HepG2 (cell line): ENCODE measurements around the gene LRRC28. TPM values are rescaled to one million over a fixed set of nuclear protein-coding genes. Genes with fewer than 3 reads are reported as not detected.

Experiments
- ATAC-seq: fragments of 200-7000 bp; cut with Tn5 transposase; 3 replicates; pipeline ENCODE4 v1.9.1; 2020; ENCODE audit warnings: mild to moderate bottlenecking, moderate library complexity
- BruUV-seq: library from RNA; stranded (reverse); fragments of 400-500 nt; replicated peaks from 2 replicates; lab custom pipeline; 2021; lab: Mats Ljungman, UMichigan
- CTCF ChIA-PET: fragments of 300-600 bp; formaldehyde crosslinking; extraction: SDS; loops from one replicate; lab custom pipeline; 2021; ENCODE audit warnings: low total read pairs, inconsistent platforms, low intra/inter-chr PET ratio; lab: Yijun Ruan, JAX
- POLR2A ChIA-PET: fragments of 350-600 bp; sonication (Branson Sonifier 250); formaldehyde crosslinking; loops from one replicate; lab custom pipeline; 2020; ENCODE audit warnings: antibody characterized with exemption, inconsistent platforms; lab: Yijun Ruan, JAX
- DNase-seq: peaks from one replicate; pipeline ENCODE4 v3.0.0-alpha.2; 2015; ENCODE audit warnings: low spot score
- FAIRE-seq: peaks from 3 replicates; lab custom pipeline; 2011; peaks lifted over from hg19 to GRCh38; lab: Jason Lieb, UNC
- H2AFZ ChIP-seq: one replicate; pipeline ENCODE4 v1.6.1; 2011; ENCODE audit warnings: low read length, inconsistent platforms
- H3K27ac ChIP-seq: fragments of 300-600 bp; 3 replicates; pipeline ENCODE4 v1.8.0; 2011; ENCODE audit warnings: mixed run types, mild to moderate bottlenecking, mixed read lengths, low read length, inconsistent platforms; ENCODE audit not compliant: insufficient read depth; ENCODE audit errors: extremely low read length
- H3K27me3 ChIP-seq, 2 experiments: fragments of 200-600 bp in 1 of 2; 2 replicates in 1 of 2; 3 replicates in 1 of 2; pipeline versions ENCODE4 v1.6.0 to v1.8.0; 2011; ENCODE audit warnings: low read length in 2 of 2, mild to moderate bottlenecking in 2 of 2, moderate library complexity in 2 of 2, inconsistent platforms in 1 of 2; ENCODE audit not compliant: insufficient read depth in 2 of 2, control insufficient read depth in 1 of 2
- H3K36me3 ChIP-seq, 2 experiments: fragments of 200-600 bp in 1 of 2; replicated peaks in 1 of 2; 2 replicates in 1 of 2; 3 replicates in 1 of 2; pipeline versions ENCODE4 v1.5.1 to v1.8.0; 2011; ENCODE audit warnings: low read length in 2 of 2, inconsistent platforms in 1 of 2; ENCODE audit not compliant: insufficient read depth in 2 of 2, control insufficient read depth in 1 of 2
- H3K4me1 ChIP-seq: 2 replicates; pipeline ENCODE4 v1.5.1; 2012; ENCODE audit warnings: low read length, inconsistent platforms; ENCODE audit not compliant: insufficient read depth
- H3K4me2 ChIP-seq: 2 replicates; pipeline ENCODE4 v1.6.0; 2011; ENCODE audit warnings: low read depth, low read length, inconsistent platforms
- H3K4me3 ChIP-seq, 3 experiments: fragments of 200-600 bp in 1 of 3; sonication (generic), shearing (Covaris generic) in 1 of 3; replicated peaks in 1 of 3; 2 replicates each; pipeline ENCODE4 v1.5.1; 2011 to 2016; ENCODE audit warnings: low read length in 3 of 3, inconsistent platforms in 2 of 3, low read depth in 2 of 3, mild to moderate bottlenecking in 2 of 3, control low read depth in 1 of 3, mixed read lengths in 1 of 3; ENCODE audit not compliant: insufficient read depth in 1 of 3
- H3K79me2 ChIP-seq: one replicate; pipeline ENCODE4 v1.6.1; 2011; ENCODE audit warnings: low read length, inconsistent platforms; ENCODE audit not compliant: insufficient read depth
- H3K9ac ChIP-seq: 2 replicates; pipeline ENCODE4 v1.6.0; 2011; ENCODE audit warnings: mild to moderate bottlenecking, low read depth, low read length, inconsistent platforms; ENCODE audit not compliant: insufficient read depth
- H3K9me3 ChIP-seq: 2 replicates; pipeline ENCODE4 v1.5.1; 2012; ENCODE audit warnings: mild to moderate bottlenecking, low read length
- H4K20me1 ChIP-seq: 2 replicates; pipeline ENCODE4 v1.6.0; 2011; ENCODE audit warnings: inconsistent platforms, mild to moderate bottlenecking, low read length, moderate library complexity; ENCODE audit not compliant: insufficient read depth
- HDAC1 ChIP-seq: sonication (generic); formaldehyde crosslinking; IDR thresholded peaks from 2 replicates; pipeline ENCODE4 v1.5.1; 2020; ENCODE audit warnings: mild to moderate bottlenecking, missing genetic modification reagents
- SCMH1 ChIP-seq: sonication (generic); formaldehyde crosslinking; IDR thresholded peaks from 2 replicates; pipeline ENCODE4 v1.9.0; 2021; ENCODE audit warnings: missing genetic modification reagents, mild to moderate bottlenecking, borderline replicate concordance
- TFAP4 ChIP-seq: sonication (generic); IDR thresholded peaks from 2 replicates; pipeline ENCODE4 v1.6.1; 2016; ENCODE audit warnings: low read depth, borderline replicate concordance
- ZKSCAN5 ChIP-seq: sonication (generic); formaldehyde crosslinking; IDR thresholded peaks from 2 replicates; pipeline ENCODE4 v1.5.1; 2020; ENCODE audit warnings: mild to moderate bottlenecking, missing genetic modification reagents
- ZNF225 ChIP-seq: sonication (generic); formaldehyde crosslinking; IDR thresholded peaks from 2 replicates; pipeline ENCODE4 v1.4.0; 2020; ENCODE audit warnings: mild to moderate bottlenecking, missing genetic modification reagents
- ZNF550 ChIP-seq: sonication (generic); formaldehyde crosslinking; IDR thresholded peaks from 2 replicates; pipeline ENCODE4 v1.4.0; 2020; ENCODE audit warnings: mild to moderate bottlenecking, missing genetic modification reagents, borderline replicate concordance
- ZNF629 ChIP-seq: sonication (generic); formaldehyde crosslinking; conservative IDR thresholded peaks from 2 replicates; pipeline ENCODE4 v1.5.0; 2020; ENCODE audit warnings: missing genetic modification reagents
- WGBS: methylation state at CpG from one replicate; pipeline ENCODE4 v1.1.6; 2017; ENCODE audit warnings: low lambda C conversion rate; 5-methylcytosine and 5-hydroxymethylcytosine counted together
- in situ Hi-C: cut with HindIII; loops from 2 replicates; pipeline ENCODE4 v1.10.0; 2017; ENCODE audit warnings: low pct_unique_long_range_greater_than_20kb; ENCODE audit not compliant: extremely low pct_ligation_motif_present
- intact Hi-C: fragments of 100-400 bp; cut with micrococcal nuclease; formaldehyde crosslinking; loops from one replicate; pipeline ENCODE4 v1.10.0; 2022; ENCODE audit not compliant: unreplicated experiment
- polyA plus RNA-seq, 8 experiments: library from polyadenylated mRNA; depleted of rRNA in 3 of 8; stranded (reverse) in 7 of 8; unstranded in 1 of 8; fragments of >200 nt; fragmentation: Illumina TruSeq in 4 of 8; extraction: Trizol in 4 of 8; gene quantifications; 2 replicates each; pipeline versions ENCODE4 v1.2.1 to v1.2.3, GENCODE V29; 2011 to 2016; ENCODE audit warnings: low read depth in 4 of 8, missing spikeins in 1 of 8, mixed read lengths in 1 of 8; ENCODE audit not compliant: insufficient read depth in 1 of 8
- total RNA-seq, 5 experiments: library from RNA; depleted of rRNA; stranded (reverse); fragments of >200 nt; fragmentation: Illumina TruSeq; extraction: Trizol; gene quantifications; 2 replicates each; pipeline ENCODE4 v1.2.3, GENCODE V29; 2016; ENCODE audit warnings: low read depth in 1 of 5

Gene LRRC28
- total and polyA plus RNA-seq, 2 of the 13 experiments (the other 11 are each of a cell fraction or from before 2014, with no cell fraction given) = 17.5 to 21.3 TPM

- H2AFZ ChIP-seq = no peak overlapping the region
- ChIA-PET CTCF (no interaction called here), POLR2A (interaction anchor here (2.7 kb wide), 1 partner anchor 11 kb away, joined by 14 read pairs; no protein-coding TSS in a partner anchor)
- no peak overlapping the region for H3K4me2 ChIP-seq
- no peaks in the 10 kb centered on the region for H3K36me3 ChIP-seq
- TF ChIP-seq TFAP4 (no peak), ZNF225 (no peak), ZKSCAN5 (CRISPR knock-in tag) (no peak), HDAC1 (CRISPR knock-in tag) (no peak), SCMH1 (CRISPR knock-in tag) (no peak)
- DNase-seq (no peak), ATAC-seq (no peak), FAIRE-seq (no peak)
- no peaks in the 10 kb centered on the region for H4K20me1 ChIP-seq
- BruUV-seq = no TSS peak
- 0% methylated on average over 1 of the region's 4 CpGs for WGBS
- no peak overlapping the region for H3K9ac ChIP-seq
- intact Hi-C loops (no loop called here), in situ Hi-C loops (loop anchor here (25.0 kb wide), 1 partner anchor 302 kb away; no protein-coding TSS in a partner anchor)
- peaks cover 26% of the 10 kb centered on the region for H3K4me1 ChIP-seq
- H3K27me3 ChIP-seq = no peaks in the 10 kb centered on the region; a peak in 1 of 5 replicates
- H3K9me3 ChIP-seq = no peaks in the 10 kb centered on the region
- H3K79me2 ChIP-seq = no peaks in the 10 kb centered on the region
- no peak overlapping the region for H3K4me3 ChIP-seq
- no peak overlapping the region for H3K27ac ChIP-seq
Observed at GRCh38 chr15:99410477-99410876, 159.2 kb downstream of the LRRC28 start.

GRCh38 chr15:99411234-99411633, 160.0 kb downstream of the LRRC28 start:
- BruUV-seq = no TSS peak
- no peak for TF ChIP-seq ZNF550 (CRISPR knock-in tag)
- TF ChIP-seq ZNF629 (CRISPR knock-in tag) = peak; percentile 40; the same call in 1 of the 2 replicates
- 76% methylated on average over 8 of the region's 8 CpGs for WGBS
- Histone ChIP-seq H3K79me2 (no peaks in the 10 kb centered on the region), H3K4me2 (no peak overlapping the region), H4K20me1 (no peaks in the 10 kb centered on the region), H3K4me1 (peaks cover 25% of the 10 kb centered on the region), H3K9me3 (no peaks in the 10 kb centered on the region), H3K27ac (no peak overlapping the region), H3K36me3 (no peaks in the 10 kb centered on the region), H3K27me3 (no peaks in the 10 kb centered on the region; a peak in 1 of 5 replicates), H3K4me3 (no peak overlapping the region), H2AFZ (no peak overlapping the region), H3K9ac (no peak overlapping the region)
- POLR2A ChIA-PET = interaction anchor here (2.7 kb wide), 1 partner anchor 10 kb away, joined by 14 read pairs; no protein-coding TSS in a partner anchor
- intact Hi-C loops (no loop called here), in situ Hi-C loops (loop anchor here (25.0 kb wide), 1 partner anchor 301 kb away; no protein-coding TSS in a partner anchor)
- CTCF ChIA-PET = no interaction called here
- ATAC-seq = no peak
- FAIRE-seq = no peak
- DNase-seq = no peak
